ENCODE results near the gene DHRS12.

DNA sequence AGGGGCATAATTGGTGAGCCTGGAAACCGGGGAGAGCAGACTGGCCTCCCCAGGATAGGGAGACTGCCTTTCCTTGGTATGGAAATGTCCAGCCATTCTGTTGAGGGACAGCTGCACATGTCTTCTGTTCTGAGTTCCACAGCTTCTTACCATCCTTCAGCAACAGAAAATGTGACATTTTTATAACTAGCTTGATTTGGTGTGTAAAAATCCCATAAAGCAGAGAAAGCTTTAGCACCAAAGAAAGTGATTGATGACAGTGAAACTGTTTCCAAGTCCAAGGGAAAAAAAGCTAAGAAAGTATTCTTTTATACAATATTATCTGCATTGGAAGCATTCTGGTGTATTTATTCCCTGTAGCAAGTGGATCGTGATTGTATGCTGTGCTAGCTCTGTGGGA lies 61.9 kb downstream of the DHRS12 start:
- TF ChIP-seq, protein P1, sequence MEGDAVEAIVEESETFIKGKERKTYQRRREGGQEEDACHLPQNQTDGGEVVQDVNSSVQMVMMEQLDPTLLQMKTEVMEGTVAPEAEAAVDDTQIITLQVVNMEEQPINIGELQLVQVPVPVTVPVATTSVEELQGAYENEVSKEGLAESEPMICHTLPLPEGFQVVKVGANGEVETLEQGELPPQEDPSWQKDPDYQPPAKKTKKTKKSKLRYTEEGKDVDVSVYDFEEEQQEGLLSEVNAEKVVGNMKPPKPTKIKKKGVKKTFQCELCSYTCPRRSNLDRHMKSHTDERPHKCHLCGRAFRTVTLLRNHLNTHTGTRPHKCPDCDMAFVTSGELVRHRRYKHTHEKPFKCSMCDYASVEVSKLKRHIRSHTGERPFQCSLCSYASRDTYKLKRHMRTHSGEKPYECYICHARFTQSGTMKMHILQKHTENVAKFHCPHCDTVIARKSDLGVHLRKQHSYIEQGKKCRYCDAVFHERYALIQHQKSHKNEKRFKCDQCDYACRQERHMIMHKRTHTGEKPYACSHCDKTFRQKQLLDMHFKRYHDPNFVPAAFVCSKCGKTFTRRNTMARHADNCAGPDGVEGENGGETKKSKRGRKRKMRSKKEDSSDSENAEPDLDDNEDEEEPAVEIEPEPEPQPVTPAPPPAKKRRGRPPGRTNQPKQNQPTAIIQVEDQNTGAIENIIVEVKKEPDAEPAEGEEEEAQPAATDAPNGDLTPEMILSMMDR (IDR thresholded peaks at IDR 0.05; ENCODE audit: borderline replicate concordance, extremely low read depth, low read length, poor library complexity, severe bottlenecking), result no peak
- TF ChIP-seq EZH2 (IDR thresholded peaks at IDR 0.05; ENCODE audit: borderline replicate concordance, low read depth, low read length, severe bottlenecking), result no peak

Data from DND-41 (cell line).